ENCODE measurements around the gene ANKLE2.
A peak's percentile ranks its signal among the peaks of the same experiment; 100 is the strongest.
"Not testable (repeated sequence)": the region's sequence is repeated elsewhere in the genome, so short reads cannot be mapped to it uniquely, and the experiment has no call there.

Gene ANKLE2

GRCh38 chr12:132707241-132707640 lies 54.4 kb downstream of the ANKLE2 start:
- H3K4me3 ChIP-seq (ENCODE audit: low read depth, low read length) = no peak overlapping the region
- TF ChIP-seq CTCF (IDR thresholded peaks at IDR 0.05; ENCODE audit: control insufficient read depth, extremely low read depth, insufficient read depth) = no peak
- no peak for DNase-seq (ENCODE audit: low read depth)

DNA sequence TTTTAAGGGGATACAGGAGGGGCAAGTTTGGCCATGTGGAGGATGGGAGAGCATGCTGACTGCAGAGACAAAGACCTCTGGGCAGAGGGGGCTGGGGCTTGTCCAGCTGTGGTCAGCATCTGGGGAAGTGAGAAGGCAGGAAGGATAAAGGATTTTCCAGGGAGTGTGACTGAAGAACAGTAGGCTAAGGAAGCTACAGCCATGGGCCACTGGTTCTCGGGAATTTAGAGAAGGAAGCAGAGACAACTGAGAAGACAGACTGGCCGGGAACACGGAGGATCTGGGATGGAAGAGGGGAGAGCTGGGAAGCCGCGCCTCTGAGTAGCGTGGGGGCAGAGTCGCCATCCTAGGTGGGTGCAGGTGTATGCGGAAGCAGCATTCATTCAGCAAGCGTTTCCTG lies 58.0 kb downstream of the ANKLE2 start:
- DNase-seq (ENCODE audit: low read depth) = no peak
- no peak for TF ChIP-seq CTCF (IDR thresholded peaks at IDR 0.05; ENCODE audit: control insufficient read depth, extremely low read depth, insufficient read depth)
- H3K4me3 ChIP-seq (ENCODE audit: low read depth, low read length) = no peak overlapping the region

GRCh38 chr12:132702640-132703039 lies 59.0 kb downstream of the ANKLE2 start:
- no peak for DNase-seq (ENCODE audit: low read depth)
- no peak overlapping the region for H3K4me3 ChIP-seq (ENCODE audit: low read depth, low read length)
- TF ChIP-seq CTCF (IDR thresholded peaks at IDR 0.05; ENCODE audit: control insufficient read depth, extremely low read depth, insufficient read depth) = no peak

GRCh38 chr12:132700212-132700822 lies 61.3 kb downstream of the ANKLE2 start:
- H3K4me3 ChIP-seq (ENCODE audit: low read depth, low read length) = no peak overlapping the region
- no peak for TF ChIP-seq CTCF (IDR thresholded peaks at IDR 0.05; ENCODE audit: control insufficient read depth, extremely low read depth, insufficient read depth)
- peak; percentile 94 for DNase-seq (ENCODE audit: low read depth)

DNA sequence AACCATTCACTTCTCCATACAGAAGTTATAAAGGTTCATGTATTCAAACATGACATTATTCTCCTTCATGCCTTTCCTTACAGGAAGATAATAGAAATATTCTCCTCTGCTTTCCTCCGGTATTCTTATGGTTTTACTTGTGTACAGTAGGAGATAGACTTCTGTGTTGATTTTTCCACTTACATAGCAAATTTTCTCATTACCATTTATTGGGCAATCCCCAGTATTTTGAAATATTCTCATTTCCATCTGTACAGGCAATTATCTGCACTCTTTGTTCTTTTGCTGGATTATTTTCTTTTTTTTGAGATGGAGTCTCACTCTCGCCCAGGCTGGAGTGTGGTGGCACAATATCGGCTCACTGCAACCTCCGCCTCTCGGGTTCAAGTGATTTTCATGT lies 63.3 kb downstream of the ANKLE2 start:
- no peak for TF ChIP-seq CTCF (IDR thresholded peaks at IDR 0.05; ENCODE audit: control insufficient read depth, extremely low read depth, insufficient read depth)
- no peak for DNase-seq (ENCODE audit: low read depth)
- H3K4me3 ChIP-seq (ENCODE audit: low read depth, low read length) = no peak overlapping the region

DNA sequence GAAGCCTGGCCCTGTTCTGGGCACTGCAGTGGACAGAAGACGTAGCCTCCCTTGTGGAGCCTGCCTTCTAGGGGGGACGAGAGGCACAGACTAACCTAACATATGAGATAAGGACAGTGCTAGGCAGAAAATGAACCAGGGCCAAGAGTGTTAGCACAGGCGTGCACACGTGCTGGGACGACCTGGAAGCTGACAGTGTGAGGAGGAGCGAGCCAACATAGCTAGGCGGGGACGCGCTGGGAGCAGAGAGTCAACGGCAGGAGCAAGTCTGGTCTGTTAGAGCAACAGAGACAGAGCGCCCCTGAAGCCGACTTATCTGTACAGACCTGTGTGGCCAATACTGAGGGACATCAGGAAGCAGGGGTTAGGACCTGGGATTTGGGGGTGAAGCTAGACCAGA lies 66.2 kb downstream of the ANKLE2 start:
- no peak for DNase-seq (ENCODE audit: low read depth)

GRCh38 chr12:132694888-132695287 lies 66.7 kb downstream of the ANKLE2 start:
- not testable (repeated sequence) for DNase-seq (ENCODE audit: low read depth)

More for the DNA sequence above, 66.2 kb downstream of the ANKLE2 start:
- no peak overlapping the region for H3K4me3 ChIP-seq (ENCODE audit: low read depth, low read length)
- no peak for TF ChIP-seq CTCF (IDR thresholded peaks at IDR 0.05; ENCODE audit: control insufficient read depth, extremely low read depth, insufficient read depth)

DNA sequence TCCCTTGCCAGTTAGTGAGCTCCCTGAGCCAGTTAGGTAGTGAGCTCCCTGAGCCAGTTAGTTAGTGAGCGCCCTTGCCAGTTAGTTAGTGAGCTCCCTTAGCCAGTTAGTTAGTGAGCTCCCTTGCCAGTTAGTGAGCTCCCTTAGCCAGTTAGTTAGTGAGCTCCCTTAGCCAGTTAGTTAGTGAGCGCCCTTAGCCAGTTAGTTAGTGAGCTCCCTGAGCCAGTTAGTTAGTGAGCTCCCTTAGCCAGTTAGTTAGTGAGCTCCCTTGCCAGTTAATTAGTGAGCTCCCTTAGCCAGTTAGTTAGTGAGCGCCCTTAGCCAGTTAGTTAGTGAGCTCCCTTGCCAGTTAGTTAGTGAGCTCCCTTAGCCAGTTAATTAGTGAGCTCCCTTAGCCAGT lies 69.6 kb downstream of the ANKLE2 start:
- DNase-seq (ENCODE audit: low read depth); H3K4me3 ChIP-seq (ENCODE audit: low read depth, low read length): not testable (repeated sequence)

More at GRCh38 chr12:132694888-132695287, 66.7 kb downstream of the ANKLE2 start:
- H3K4me3 ChIP-seq (ENCODE audit: low read depth, low read length) = not testable (repeated sequence)
